ENCODE data around the gene CCDC196.

Gene CCDC196, protein sequence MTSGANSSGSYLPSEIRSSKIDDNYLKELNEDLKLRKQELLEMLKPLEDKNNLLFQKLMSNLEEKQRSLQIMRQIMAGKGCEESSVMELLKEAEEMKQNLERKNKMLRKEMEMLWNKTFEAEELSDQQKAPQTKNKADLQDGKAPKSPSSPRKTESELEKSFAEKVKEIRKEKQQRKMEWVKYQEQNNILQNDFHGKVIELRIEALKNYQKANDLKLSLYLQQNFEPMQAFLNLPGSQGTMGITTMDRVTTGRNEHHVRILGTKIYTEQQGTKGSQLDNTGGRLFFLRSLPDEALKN
- total RNA-seq = 0 reads per million in 2 experiments

DNA sequence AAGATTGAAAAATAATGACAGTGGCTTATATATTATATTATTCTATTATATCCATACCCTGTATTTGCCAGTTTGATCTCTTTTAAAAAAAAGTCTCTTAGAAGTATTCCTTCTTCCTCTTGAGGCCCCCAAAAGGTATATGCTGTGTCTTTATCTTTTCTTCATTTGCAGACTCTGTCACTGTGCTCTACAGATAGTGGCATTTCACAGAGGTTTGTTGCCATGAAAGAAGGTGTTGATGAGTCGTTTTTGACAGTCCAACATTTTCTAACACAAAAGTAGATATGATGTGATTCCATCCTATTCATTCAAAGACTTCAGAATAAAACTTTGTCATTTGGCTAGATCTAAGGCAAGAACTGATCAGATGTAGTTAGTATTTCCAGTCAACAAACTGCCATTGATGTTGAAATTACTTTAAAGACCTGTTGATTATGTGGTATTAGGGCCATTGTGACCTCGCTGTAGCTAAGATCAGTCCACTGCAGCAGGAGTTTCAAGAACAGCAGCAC lies at the start of gene CCDC196:
Gene CCDC196, plus strand, starts transcription at position 462 of the 512 bp plus-strand sequence. CDS start 132 bp downstream, outside the sequence.
- no peak for DNase-seq (ENCODE audit: low read depth)

DNA sequence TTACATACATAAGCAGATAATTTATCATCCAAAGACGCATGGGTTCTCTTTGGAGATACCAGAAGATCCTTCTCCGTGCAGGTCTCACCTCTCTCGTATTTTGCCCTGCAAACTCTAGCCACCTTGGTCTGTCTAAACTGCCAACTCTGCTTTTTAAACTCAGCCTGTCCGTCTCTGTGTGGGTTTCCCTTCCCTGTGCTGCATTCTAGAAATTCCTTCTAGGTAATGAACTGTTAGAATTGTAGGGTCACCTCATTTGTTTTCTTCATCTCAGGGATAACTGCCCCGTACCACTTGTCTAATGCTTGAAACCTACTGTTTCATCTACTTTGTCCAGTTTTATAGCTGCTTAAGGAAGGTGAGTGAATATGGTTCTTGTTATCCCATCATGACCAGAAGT lies 45.4 kb upstream of the CCDC196 start:
- DNase-seq (ENCODE audit: low read depth) = no peak

- DNase-seq (ENCODE audit: low read depth) = no peak
Observed at GRCh38 chr14:66442953-66443571, 43.1 kb upstream of the CCDC196 start.

- DNase-seq (ENCODE audit: low read depth) = no peak
Observed at GRCh38 chr14:66443785-66444184, 42.4 kb upstream of the CCDC196 start.

- DNase-seq (ENCODE audit: low read depth) = no peak
Observed at GRCh38 chr14:66444271-66444927, 41.8 kb upstream of the CCDC196 start.

GRCh38 chr14:66445936-66446335 lies 40.2 kb upstream of the CCDC196 start:
- no peak for DNase-seq (ENCODE audit: low read depth)

GRCh38 chr14:66453469-66453868 lies 32.7 kb upstream of the CCDC196 start:
- DNase-seq (ENCODE audit: low read depth) = no peak

GRCh38 chr14:66459603-66460002 lies 26.6 kb upstream of the CCDC196 start:
- DNase-seq (ENCODE audit: low read depth) = no peak

GRCh38 chr14:66464261-66464660 lies 21.9 kb upstream of the CCDC196 start:
- no peak for DNase-seq (ENCODE audit: low read depth)

GRCh38 chr14:66468778-66469367 lies 17.3 kb upstream of the CCDC196 start:
- no peak for DNase-seq (ENCODE audit: low read depth)

DNA sequence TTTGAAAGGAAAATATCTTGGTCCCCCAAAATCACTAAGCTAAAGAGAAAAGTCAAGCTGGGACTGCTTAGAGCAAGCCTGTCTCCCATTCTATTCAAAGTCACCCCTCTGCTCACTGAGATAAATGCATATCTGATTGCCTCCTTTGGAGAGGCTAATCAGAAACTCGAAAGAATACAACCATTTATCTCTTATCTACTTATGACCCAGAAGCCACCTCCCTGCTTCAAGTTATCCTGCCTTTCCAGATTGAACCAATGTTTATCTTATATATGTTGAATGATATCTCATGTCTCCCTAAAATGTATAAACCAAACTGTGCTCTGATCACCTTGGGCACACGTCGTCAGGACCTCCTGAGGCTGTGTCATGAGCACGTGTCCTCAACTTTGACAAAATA lies 14.6 kb upstream of the CCDC196 start:
- DNase-seq (ENCODE audit: low read depth) = no peak

- no peak for DNase-seq (ENCODE audit: low read depth)
Observed at GRCh38 chr14:66472251-66472650, 13.9 kb upstream of the CCDC196 start.

- DNase-seq (ENCODE audit: low read depth) = no peak
Observed at GRCh38 chr14:66473223-66473622, 12.9 kb upstream of the CCDC196 start.

DNA sequence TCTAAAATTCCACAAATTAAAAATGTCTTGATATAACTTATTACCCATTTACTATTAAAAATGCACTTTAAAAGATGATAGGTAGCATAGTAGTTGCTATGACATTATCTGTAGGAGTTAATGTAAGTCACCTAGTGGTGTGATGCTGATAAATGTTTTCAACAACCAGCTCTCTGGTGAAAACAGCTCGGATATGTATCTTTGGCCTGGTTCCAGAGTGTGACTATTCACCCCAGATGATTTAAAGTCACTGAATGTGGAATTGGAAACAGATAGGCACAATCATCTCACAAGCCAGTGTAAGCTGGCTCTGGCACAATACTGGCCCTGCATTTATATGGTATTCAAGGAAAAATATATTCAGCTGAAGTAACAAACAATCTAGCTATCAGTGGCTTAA lies 9.2 kb upstream of the CCDC196 start:
- DNase-seq (ENCODE audit: low read depth) = no peak

GRCh38 chr14:66477567-66477966 lies 8.6 kb upstream of the CCDC196 start:
- DNase-seq (ENCODE audit: low read depth) = no peak

DNA sequence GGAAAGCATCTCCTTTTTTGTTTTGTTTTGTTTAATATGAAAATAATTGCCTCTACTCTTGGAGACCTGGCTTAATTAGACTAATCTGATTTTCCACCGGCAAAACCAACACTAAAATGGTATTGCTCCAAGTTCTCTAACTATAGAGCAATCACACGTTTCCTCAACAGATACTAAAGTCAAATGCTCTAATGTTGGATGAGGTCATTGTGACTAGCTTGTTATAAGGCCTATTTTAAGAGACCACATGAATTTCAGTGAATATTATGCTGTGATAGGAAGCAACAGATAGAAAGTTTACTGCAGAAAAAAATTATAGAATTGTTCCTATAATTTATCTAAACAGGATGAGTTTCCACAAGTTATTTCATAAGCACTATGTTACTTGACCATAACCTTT lies 3.3 kb upstream of the CCDC196 start:
- DNase-seq (ENCODE audit: low read depth) = no peak

GRCh38 chr14:66483322-66483721 lies 2.8 kb upstream of the CCDC196 start:
- no peak for DNase-seq (ENCODE audit: low read depth)

DNA sequence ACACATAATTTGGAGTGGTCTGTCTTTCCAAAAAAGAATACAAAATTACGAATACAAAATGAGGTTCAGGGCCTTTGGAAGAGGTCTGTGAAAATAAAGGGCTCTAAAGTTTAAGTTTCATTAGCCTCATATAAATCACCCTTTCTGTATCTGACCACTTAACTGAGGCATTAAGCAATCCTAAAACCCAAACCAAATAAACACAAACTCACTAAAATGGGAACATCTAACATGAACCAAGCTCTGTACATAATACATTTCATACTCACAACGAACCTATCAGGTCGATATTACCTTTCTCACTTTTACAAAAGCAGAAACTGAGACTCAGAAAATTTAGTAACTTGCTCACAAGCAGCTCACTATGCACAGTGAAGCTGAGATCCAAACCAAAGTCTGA lies 1.1 kb upstream of the CCDC196 start:
- no peak for DNase-seq (ENCODE audit: low read depth)

DNA sequence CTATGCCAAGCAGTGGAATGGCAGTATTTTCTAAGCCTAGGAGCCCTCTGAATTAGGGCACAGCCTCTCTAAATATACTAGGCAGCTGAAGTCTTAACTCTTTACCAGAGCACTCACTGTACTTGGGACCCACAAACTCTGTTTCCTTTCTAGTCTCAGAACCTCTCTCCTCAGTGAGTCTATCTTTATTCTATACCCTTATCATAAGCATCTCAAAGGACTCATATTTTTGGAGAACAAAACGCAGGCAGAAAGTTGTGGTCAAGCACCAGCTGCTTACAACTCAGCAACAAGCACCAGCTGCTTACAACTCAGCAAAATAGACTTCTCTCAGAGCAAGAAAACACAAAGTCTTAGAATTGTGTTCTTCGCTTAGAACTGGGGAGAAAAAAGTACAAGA lies 993 bp downstream of the CCDC196 start:
- DNase-seq (ENCODE audit: low read depth) = no peak

DNA sequence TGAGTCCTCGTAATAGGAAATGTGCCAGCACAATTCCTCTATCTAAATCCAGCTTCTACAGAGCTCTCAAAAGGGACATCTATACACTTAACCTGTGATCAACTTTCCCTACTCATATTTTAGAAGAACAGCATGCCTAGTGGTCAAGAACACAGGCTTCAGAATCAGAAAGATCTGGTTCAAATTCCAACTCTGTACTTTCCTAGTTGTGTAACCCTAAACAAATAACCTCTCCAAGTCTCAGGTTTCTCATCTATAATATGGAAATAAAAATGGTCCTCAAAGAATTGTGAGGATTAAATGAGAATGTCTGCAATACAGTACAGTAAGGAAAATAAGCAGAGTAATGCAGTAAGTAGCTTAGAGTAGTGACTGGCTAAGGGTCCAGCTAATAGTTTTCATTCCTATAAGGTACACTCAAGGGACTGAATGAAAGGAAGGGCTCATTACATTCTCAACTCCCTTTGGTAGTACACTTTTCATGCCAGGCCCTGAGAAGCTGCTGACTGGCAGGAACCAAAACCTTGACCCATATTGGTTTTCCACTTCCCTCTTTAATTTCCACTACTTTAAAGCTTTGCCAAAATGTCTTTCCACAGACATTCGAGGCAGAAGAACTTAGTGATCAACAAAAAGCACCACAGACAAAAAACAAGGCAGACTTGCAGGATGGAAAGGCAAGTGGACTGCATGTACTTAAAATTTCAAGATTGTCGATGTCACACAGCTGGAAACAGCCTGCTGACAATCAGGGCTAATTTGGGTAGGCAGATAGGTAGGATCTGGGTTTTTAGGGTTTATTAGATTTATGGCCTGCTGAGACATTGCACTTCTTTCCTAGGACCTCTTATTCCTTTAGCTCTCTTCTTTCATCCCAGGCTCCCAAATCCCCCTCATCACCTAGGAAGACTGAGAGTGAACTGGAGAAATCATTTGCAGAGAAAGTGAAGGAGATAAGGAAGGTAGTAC lies 4.3 kb downstream of the CCDC196 start:
- no peak for DNase-seq (ENCODE audit: low read depth)

- DNase-seq (ENCODE audit: low read depth) = no peak
Observed at GRCh38 chr14:66493750-66494149, 7.6 kb downstream of the CCDC196 start.
